GM19467 (cell line): ENCODE measurements around the gene BATF3.

ENCODE experiments used
- ATAC-seq: cut with Tn5 transposase; IDR thresholded peaks from one replicate; pipeline ENCODE4 v1.9.1; 2021; ENCODE audit warnings: mild to moderate bottlenecking, moderate library complexity; ENCODE audit not compliant: unreplicated experiment

The BATF3 gene

GRCh38 chr1:212638492-212639151 lies 61.0 kb downstream of the BATF3 start:
- ATAC-seq = no peak

- ATAC-seq = no peak
Observed at GRCh38 chr1:212637902-212638301, 61.7 kb downstream of the BATF3 start.
